VCaP (cell line): ENCODE measurements around the gene KRT24.
A peak's percentile ranks its signal among the peaks of the same experiment; 100 is the strongest.

Source experiments
- H3K27ac ChIP-seq: fragments of 450-650 bp; 2 replicates; pipeline ENCODE4 v1.5.1; 2017
- CTCF ChIP-seq: fragments of 450-650 bp; conservative IDR thresholded peaks from 2 replicates; pipeline ENCODE4 v1.5.1; 2017; ENCODE audit warnings: mild to moderate bottlenecking, moderate library complexity

Gene KRT24

GRCh38 chr17:40678902-40679522, 24.5 kb downstream of the KRT24 start:
- no peak for TF ChIP-seq CTCF
- H3K27ac ChIP-seq: no peak overlapping the region

GRCh38 chr17:40675905-40676304, 27.6 kb downstream of the KRT24 start:
- no peak overlapping the region for H3K27ac ChIP-seq
- TF ChIP-seq CTCF: no peak

GRCh38 chr17:40672654-40673053, 30.9 kb downstream of the KRT24 start:
- H3K27ac ChIP-seq: no peak overlapping the region
- TF ChIP-seq CTCF: no peak

- H3K27ac ChIP-seq: peak overlapping the region; percentile 28
- TF ChIP-seq CTCF: no peak
Observed at GRCh38 chr17:40671282-40671681, 32.3 kb downstream of the KRT24 start.

- H3K27ac ChIP-seq: no peak overlapping the region
- no peak for TF ChIP-seq CTCF
Observed at GRCh38 chr17:40666331-40666730, 37.2 kb downstream of the KRT24 start.

- no peak within 1 kb of the TSS for H3K27ac ChIP-seq
- TF ChIP-seq CTCF: no peak
Observed at GRCh38 chr17:40664582-40665333, 38.8 kb downstream of the KRT24 start, which contains the start of gene KRT222. TSS of gene KRT222 (minus strand) at chr17:40665177. CDS start at chr17:40665099, 78 bp downstream.

GRCh38 chr17:40663252-40663651, 40.3 kb downstream of the KRT24 start:
- no peak overlapping the region for H3K27ac ChIP-seq

More at GRCh38 chr17:40663252-40663651, 40.3 kb downstream of the KRT24 start:
- no peak for TF ChIP-seq CTCF
